ENCODE results near the gene WLS.

Gene WLS

DNA sequence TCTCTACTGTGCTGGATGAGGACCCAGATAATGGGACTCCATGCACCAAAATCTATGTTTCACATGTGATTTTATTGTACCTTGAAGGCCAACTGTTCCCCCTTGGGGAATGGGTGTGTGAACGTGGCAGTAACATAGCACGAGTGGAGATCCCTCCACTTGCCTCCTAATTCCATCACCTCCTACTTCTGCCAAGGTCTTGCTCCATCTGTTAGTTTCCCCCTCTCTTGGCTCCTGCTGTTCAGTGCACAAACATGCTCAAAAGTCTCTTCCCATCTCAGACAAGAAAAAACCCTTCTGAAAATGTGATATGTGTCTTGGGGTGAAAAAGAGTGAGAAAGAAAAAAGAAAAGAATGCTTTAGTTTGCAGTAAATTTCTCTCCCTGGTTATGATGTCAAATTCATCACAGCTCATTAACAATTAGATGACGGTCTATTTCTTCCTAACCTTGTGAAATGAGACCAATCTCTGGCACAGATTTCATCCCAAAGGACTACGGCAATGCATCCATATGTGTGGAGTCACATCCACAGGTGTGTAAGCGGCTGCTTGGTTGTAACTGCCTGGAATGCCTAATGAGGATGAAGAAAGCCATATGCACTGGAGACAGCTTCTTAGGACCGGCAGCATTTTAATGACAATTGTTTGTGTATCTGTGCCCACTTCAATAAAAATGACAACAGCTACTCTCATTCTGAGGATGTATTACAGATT, 102.6 kb downstream of the WLS start:
- Mint-ChIP-seq H3K4me1 (ENCODE audit: low read depth) (no peaks in the 10 kb centered on the region), H3K4me3 (no peak overlapping the region), H3K36me3 (ENCODE audit: low read depth) (no peaks in the 10 kb centered on the region), H3K27me3 (peaks cover 4% of the 10 kb centered on the region), H3K9me3 (no peaks in the 10 kb centered on the region), H3K27ac (no peak overlapping the region)
- no peak for DNase-seq

DNA sequence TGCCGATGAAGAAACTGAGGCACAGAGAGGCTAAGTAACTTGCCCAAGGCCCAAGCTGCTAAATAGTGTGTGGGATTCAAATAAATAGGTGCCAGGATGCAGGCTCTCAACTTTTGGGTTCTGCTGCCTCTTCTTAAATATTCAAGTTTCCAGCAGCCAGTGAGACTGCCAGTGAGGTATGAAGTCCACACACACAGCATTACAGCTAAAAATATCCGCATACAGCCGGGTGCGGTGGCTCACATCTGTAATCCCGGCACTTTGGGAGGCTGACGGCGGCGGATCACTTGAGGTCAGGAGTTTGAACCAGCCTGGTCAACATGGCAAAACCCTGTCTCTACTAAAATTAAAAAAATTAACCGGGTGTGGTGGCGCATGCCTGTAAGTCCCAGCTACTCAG, 103.5 kb downstream of the WLS start:
- Mint-ChIP-seq H3K27ac (no peak overlapping the region), H3K4me1 (ENCODE audit: low read depth) (no peaks in the 10 kb centered on the region), H3K27me3 (peaks cover 4% of the 10 kb centered on the region), H3K9me3 (no peaks in the 10 kb centered on the region), H3K4me3 (no peak overlapping the region), H3K36me3 (ENCODE audit: low read depth) (no peaks in the 10 kb centered on the region)
- DNase-seq: no peak

DNA sequence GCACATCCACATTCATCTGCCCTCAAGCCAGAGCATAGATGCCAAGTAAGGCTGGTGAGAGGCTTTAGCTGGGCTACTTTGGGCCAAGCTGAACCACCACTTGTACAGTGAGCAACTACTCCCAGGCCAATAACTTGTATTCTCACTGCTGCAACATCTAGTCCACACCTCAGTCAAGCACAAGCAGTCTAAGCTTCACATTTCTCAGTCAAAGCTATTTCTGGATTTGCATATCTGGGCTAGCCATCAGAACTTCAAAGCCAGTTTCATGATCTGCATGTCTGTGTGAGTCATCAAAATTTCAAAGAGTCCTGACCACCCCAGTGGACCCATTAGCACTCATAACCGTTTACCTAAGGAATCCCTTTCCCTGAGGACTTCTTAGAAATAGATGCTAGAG, 104.2 kb downstream of the WLS start:
- H3K36me3 Mint-ChIP-seq (ENCODE audit: low read depth): no peaks in the 10 kb centered on the region
- no peak overlapping the region for H3K4me3 Mint-ChIP-seq
- DNase-seq: no peak
- no peaks in the 10 kb centered on the region for H3K4me1 Mint-ChIP-seq (ENCODE audit: low read depth)
- no peak overlapping the region for H3K27ac Mint-ChIP-seq
- H3K27me3 Mint-ChIP-seq: peaks cover 4% of the 10 kb centered on the region
- H3K9me3 Mint-ChIP-seq: no peaks in the 10 kb centered on the region

DNA sequence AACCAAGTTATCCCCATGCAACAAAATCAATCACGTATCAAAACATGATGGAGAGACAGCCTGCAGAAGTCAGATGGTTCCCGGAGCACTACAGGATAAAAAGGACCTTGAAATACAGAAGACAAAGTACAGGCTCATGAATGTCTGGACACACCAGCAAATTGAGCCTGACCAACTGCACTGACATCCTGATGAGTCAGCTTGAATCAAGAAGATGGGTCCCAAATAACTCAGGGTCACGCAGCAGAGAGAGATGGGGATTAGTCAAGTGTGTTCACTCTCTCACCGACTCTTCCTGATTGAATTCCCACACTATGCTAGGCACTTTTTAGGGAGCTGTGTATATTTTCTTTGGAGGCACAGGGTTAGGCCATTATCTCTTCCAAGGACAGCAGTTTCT, 110.8 kb downstream of the WLS start:
- Mint-ChIP-seq H3K9me3 (no peaks in the 10 kb centered on the region), H3K27ac (no peak overlapping the region), H3K27me3 (peaks cover 4% of the 10 kb centered on the region), H3K4me3 (no peak overlapping the region), H3K36me3 (ENCODE audit: low read depth) (no peaks in the 10 kb centered on the region), H3K4me1 (ENCODE audit: low read depth) (peaks cover 3% of the 10 kb centered on the region)
- DNase-seq: no peak

DNA sequence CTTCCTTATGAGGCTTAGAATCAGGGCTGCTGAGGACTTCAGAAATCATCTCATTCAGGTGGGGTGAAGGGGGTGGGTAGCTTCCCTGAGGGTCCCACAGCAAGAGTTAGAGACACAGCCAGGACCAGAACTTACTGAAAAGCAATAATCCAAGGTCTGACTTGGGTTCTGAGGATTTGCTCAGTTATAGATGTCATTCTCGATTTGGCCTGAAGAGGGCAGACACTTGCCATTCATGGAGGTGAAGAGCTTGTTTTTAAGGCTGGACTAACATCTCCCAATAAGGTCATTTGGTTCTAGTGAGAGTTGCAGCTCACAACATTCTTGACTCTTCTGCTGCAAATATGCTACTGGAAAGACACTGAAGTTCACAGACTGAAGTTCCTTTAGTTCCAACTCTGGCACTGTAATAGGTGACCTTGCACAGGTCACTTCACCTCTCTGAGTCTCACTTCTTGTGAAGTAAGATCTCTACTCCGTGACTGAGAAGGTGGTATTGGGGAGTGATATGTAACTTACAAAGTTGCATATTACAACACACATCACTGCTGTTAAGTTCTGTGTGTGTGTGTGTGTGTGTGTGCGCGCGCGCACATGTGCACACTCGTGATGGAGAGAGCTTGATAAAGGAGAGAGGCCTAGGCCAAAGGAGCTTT, 112.1 kb downstream of the WLS start:
- no peaks in the 10 kb centered on the region for H3K36me3 Mint-ChIP-seq (ENCODE audit: low read depth)
- H3K9me3 Mint-ChIP-seq: no peaks in the 10 kb centered on the region
- H3K27ac Mint-ChIP-seq: no peak overlapping the region
- peaks cover 11% of the 10 kb centered on the region for H3K27me3 Mint-ChIP-seq
- peaks cover 3% of the 10 kb centered on the region for H3K4me1 Mint-ChIP-seq (ENCODE audit: low read depth)
- no peak overlapping the region for H3K4me3 Mint-ChIP-seq
- no peak for DNase-seq

DNA sequence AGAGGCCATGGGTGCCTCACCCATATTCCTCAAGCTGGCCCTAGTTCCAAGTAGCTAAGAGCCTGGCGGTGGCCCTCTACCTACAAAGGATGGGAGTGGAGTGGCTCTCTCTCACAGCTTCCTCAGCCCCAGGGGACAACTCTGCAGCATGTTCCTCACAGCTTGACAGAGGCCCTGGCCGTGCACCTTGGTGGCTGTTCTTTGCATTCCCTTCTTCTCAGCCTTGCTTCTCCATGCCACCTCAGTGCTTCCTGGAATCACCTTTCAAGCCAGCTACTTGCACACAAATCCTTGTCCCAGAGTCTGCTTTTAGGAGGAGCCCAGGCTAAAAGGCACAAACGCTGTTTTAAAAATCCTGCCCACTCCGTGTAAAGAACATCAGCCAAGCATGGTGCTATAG, 112.9 kb downstream of the WLS start:
- peaks cover 3% of the 10 kb centered on the region for H3K4me1 Mint-ChIP-seq (ENCODE audit: low read depth)
- H3K27me3 Mint-ChIP-seq: peaks cover 8% of the 10 kb centered on the region
- no peak overlapping the region for H3K4me3 Mint-ChIP-seq
- H3K9me3 Mint-ChIP-seq: no peaks in the 10 kb centered on the region
- H3K27ac Mint-ChIP-seq: no peak overlapping the region
- H3K36me3 Mint-ChIP-seq (ENCODE audit: low read depth): no peaks in the 10 kb centered on the region
- no peak for DNase-seq

DNA sequence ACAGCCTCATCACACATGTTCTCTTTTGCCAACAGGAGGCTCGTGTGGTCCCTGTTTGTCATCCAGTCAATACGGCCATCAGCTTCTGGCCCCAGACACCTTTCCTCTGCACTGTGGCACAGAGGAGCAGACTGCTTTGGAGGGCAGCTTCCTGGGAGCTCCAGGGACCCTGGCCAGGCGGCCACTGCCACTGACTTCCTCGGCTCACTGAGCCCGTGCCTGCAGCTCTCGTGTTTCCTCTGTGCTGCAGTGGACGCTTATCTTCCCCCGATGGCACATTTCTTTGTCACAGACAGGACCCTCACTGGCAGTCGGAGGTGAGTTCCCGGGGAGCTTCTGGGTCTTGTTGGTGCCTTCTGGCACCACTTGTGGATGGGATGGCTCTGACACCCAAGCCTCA, 114.9 kb downstream of the WLS start:
- H3K27ac Mint-ChIP-seq: no peak overlapping the region

DNA sequence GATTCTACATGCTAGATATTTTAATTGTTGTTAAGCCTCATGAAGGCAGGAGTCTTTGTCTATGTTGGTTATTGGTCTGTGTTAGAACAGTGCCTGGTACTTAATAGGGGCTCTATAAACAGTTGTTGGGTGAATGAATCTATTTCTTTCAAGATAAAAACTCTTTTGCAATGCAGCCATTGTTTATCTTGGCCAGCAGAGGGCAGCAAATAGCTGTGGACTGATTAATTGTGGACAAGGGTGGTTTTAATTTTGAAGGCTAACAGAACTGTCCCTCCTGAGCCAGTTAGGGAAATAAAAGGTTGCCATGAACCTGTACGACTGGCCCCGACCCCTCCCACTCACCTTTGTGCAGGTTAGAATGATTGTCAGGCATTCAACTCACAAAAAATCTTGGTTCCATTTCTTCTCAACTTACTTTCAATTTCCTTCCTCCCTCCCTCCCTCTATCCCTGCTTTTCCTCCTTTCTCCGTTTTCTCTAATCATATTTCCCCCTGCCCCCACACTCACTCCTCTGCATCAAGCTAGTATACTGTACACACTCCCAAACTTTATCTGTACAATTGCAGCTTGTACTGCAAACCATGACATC, 115.6 kb downstream of the WLS start:
- H3K9me3 Mint-ChIP-seq: no peaks in the 10 kb centered on the region
- DNase-seq: peak; percentile 35
- no peak overlapping the region for H3K27ac Mint-ChIP-seq
- no peaks in the 10 kb centered on the region for H3K36me3 Mint-ChIP-seq (ENCODE audit: low read depth)
- H3K4me1 Mint-ChIP-seq (ENCODE audit: low read depth): peaks cover 3% of the 10 kb centered on the region
- H3K27me3 Mint-ChIP-seq: peaks cover 8% of the 10 kb centered on the region
- no peak overlapping the region for H3K4me3 Mint-ChIP-seq

More for the DNA sequence above, 114.9 kb downstream of the WLS start:
- no peak for DNase-seq
- H3K27me3 Mint-ChIP-seq: peaks cover 8% of the 10 kb centered on the region
- no peaks in the 10 kb centered on the region for H3K9me3 Mint-ChIP-seq
- H3K4me3 Mint-ChIP-seq: no peak overlapping the region
- H3K36me3 Mint-ChIP-seq (ENCODE audit: low read depth): no peaks in the 10 kb centered on the region
- peaks cover 3% of the 10 kb centered on the region for H3K4me1 Mint-ChIP-seq (ENCODE audit: low read depth)

DNA sequence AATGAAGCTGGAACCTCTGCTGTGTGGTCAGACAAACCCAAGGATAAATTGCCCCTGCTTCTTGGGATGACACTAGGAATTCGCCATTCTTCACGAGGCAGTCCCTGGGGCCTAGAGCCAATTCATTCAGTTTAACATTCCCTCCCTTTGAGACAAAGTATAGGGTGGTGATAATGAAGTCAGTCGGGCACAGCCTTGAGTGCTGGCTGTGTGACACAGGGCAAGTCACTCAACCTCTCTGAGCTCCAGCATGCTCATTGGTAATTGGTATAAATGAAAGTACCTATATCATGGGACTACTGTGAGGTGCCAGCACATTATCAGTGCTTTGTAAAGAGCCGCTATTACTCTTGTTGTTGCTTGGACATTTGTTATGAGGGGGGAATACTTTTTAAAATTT, 117.0 kb downstream of the WLS start:
- Mint-ChIP-seq H3K27me3 (peaks cover 8% of the 10 kb centered on the region), H3K27ac (no peak overlapping the region), H3K4me1 (ENCODE audit: low read depth) (peaks cover 3% of the 10 kb centered on the region)

DNA sequence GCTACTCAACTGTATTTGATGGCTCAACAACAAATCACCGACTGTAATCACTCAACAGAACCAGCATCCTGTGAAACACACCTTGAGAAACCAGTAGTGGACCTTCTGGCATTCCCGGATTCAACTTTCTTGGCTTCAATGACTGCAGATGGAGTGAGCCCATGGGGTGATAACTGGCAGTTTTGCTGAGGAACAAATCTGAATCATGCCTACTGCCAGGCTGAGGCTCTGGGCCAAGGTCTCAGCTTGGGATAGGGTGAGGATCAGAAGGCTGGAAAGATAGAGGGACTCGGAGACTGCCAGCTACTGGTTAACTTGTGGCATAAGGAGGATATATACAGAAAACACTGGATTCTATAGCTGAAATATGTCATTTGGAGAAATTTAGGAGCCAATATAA, 118.4 kb downstream of the WLS start:
- Mint-ChIP-seq H3K27me3 (peaks cover 8% of the 10 kb centered on the region), H3K9me3 (no peaks in the 10 kb centered on the region), H3K36me3 (ENCODE audit: low read depth) (no peaks in the 10 kb centered on the region), H3K27ac (no peak overlapping the region), H3K4me3 (no peak overlapping the region), H3K4me1 (ENCODE audit: low read depth) (peaks cover 3% of the 10 kb centered on the region)
- DNase-seq: no peak

More for the DNA sequence above, 117.0 kb downstream of the WLS start:
- no peaks in the 10 kb centered on the region for H3K36me3 Mint-ChIP-seq (ENCODE audit: low read depth)
- no peaks in the 10 kb centered on the region for H3K9me3 Mint-ChIP-seq
- H3K4me3 Mint-ChIP-seq: no peak overlapping the region
- no peak for DNase-seq

DNA sequence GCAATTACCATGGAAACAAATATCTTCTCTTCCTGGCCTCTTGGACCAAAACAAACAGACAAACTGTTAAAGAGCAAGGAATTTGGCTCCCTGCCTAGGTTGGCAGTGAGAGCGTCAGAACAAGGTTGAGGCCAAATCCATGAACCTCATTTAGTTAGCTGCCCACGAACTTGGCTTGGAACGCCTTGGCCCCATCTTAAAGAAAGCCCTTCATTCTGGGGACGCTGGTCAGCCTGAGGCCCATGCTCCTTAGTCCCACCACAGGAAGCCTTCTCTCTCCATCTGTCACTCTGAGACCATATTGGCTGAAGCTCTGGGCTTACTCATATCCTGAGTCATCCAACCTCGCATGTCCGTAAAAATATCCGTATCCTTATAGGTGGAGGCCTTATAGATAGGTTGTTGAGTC, 119.5 kb downstream of the WLS start:
- H3K36me3 Mint-ChIP-seq (ENCODE audit: low read depth): no peaks in the 10 kb centered on the region
- H3K27me3 Mint-ChIP-seq: peaks cover 9% of the 10 kb centered on the region
- no peak for DNase-seq
- H3K9me3 Mint-ChIP-seq: no peaks in the 10 kb centered on the region
- peaks cover 3% of the 10 kb centered on the region for H3K4me1 Mint-ChIP-seq (ENCODE audit: low read depth)
- no peak overlapping the region for H3K27ac Mint-ChIP-seq
- no peak overlapping the region for H3K4me3 Mint-ChIP-seq

DNA sequence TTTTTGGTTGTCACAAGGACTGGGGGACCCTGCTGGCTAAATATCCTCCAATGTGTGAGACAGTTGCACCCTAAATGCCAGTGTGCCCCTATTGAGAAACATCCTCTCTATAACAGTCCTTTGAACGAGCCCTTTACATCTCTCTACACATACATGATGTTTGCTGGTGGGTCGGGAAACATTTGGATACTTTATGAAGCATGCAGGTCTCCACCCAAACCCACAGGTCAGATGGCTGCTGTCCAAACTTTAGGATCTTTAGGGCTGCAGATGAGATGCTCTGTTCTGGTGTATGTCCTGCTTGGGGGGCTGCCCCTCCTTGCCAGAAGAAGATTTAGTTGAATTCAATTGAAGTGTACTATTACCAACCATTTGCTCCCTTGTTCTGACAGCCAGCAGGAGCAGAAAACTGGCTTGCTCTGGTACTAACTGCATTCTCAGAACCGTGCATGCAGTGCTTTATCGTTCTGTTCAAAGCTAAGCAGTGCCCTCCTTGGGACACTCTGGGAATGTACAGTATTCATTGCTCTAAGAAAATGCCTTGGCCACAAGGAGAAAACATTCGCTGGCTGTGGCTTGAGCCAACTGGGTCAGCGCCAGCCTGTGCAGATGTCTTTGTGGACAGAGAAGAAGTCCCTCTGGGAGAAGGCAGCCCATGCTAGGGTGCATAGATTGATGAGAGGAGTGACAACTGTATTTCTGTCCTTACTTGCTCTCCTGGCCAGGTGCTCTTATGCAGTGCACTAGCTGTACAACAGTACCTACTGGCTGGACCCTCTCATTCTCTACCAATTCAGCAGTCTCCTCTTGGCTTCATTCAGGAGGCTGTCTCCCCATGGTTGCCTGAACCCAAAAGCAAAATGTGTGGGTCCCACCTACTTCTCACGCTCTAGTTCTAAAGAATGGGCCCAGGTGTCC, 120.5 kb downstream of the WLS start:
- no peaks in the 10 kb centered on the region for H3K9me3 Mint-ChIP-seq
- H3K4me3 Mint-ChIP-seq: no peak overlapping the region
- H3K4me1 Mint-ChIP-seq (ENCODE audit: low read depth): no peaks in the 10 kb centered on the region
- H3K36me3 Mint-ChIP-seq (ENCODE audit: low read depth): no peaks in the 10 kb centered on the region
- H3K27me3 Mint-ChIP-seq: peaks cover 13% of the 10 kb centered on the region
- H3K27ac Mint-ChIP-seq: no peak overlapping the region
- DNase-seq: no peak

DNA sequence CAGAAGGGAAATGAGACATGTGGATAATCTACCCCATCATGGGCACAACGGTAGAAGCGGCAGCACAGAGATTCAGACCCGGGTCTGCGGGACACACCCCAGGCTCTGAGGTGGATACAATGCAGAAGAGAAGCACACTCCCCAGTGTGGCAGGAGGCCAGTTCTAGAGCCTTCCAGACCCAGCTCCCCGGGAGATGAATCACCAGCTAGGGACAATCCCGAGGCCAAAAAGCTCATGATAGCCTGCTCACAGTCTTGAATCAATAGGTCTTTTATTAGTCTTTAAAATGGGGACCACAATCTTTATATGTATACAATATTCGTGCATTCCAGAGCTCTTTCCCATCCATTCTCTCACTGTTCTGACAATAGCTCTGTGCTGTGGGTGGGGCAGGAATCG, 124.6 kb downstream of the WLS start:
- Mint-ChIP-seq H3K27ac (no peak overlapping the region), H3K4me1 (ENCODE audit: low read depth) (no peaks in the 10 kb centered on the region), H3K36me3 (ENCODE audit: low read depth) (no peaks in the 10 kb centered on the region), H3K27me3 (peaks cover 24% of the 10 kb centered on the region), H3K9me3 (no peaks in the 10 kb centered on the region), H3K4me3 (no peak overlapping the region)
- DNase-seq: no peak

DNA sequence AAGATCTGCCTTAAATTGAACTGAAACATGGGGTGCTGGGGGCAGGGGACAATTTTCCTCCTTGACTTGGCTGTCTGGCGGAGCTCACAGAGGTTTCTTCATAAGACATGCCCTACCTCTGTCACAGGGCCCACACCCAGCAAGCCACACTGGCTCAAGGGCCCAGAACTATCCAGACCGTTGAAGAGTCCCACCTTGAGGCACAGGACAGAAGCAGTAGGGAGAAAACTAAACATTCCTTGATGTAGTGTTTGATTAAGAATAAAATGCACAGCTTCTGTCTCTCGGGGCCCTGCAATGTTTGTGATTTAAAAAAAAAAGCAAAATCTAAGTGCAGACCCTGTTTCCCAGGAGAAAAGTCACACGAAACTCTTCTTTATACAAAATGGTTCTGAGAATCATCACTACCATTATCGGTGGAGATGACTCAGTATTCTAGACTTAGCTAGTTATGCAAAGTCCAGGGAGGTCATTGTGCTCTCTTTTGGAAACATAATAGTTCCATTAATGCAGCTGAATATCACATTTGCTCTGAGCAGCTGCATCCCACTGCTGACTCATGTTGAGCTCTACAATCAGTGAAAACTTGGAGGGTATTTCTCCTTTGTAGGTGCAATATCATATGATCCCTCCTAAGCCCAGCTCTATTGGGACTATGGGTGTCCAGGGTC, 128.3 kb downstream of the WLS start:
- Mint-ChIP-seq H3K9me3 (no peaks in the 10 kb centered on the region), H3K4me1 (ENCODE audit: low read depth) (no peaks in the 10 kb centered on the region), H3K4me3 (no peak overlapping the region), H3K27me3 (peaks cover 34% of the 10 kb centered on the region), H3K27ac (no peak overlapping the region), H3K36me3 (ENCODE audit: low read depth) (no peaks in the 10 kb centered on the region)
- no peak for DNase-seq

Measured in activated T-cell treated with anti-CD3 and anti-CD28 coated beads, Interleukin-2, amount 50 U/mL, for 24 hours (primary cell).